ENCODE measurements around the gene CMSS1. TPM values are rescaled to one million over a fixed set of nuclear protein-coding genes. Genes with fewer than 3 reads are reported as not detected.
A peak's percentile ranks its signal among the peaks of the same experiment; 100 is the strongest.

CMSS1 gene
- total RNA-seq, 1 experiment from 2014 or later = 55.8 TPM

DNA sequence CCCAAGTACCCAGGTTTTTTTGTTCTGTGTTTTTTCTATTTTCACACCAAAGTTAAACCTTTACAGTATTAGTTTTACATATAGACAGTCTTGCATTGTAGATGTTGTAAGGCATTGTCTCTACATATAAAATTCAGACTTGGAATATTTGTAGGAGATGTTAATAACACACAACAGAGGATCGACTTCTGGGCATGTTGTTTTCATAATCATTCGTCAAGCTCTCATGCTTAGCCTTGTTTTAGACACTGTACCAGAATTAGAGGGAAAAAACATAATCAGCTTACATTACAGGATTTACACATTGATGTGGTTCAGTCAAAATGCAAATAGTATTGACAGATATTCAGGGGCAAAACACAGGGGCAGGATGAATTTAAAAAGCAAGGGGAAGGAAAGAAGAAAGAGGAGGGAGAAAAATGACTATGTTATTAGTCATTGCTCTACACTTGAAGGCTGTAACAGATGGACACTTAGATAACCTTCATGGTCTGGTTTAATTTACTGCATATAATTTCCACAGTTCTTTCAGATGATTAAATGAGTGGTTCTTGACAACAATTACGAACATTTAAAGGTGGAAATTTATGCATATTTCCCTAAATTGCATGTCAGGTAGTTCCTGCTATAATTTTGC, 7.5 kb downstream of the CMSS1 start:
- intact Hi-C loops (cut with micrococcal nuclease; ENCODE audit: unreplicated experiment) = no loop called here
- H3K36me3 Mint-ChIP-seq (ENCODE audit: insufficient read depth, unreplicated experiment) = no peaks in the 10 kb centered on the region
- DNase-seq = no peak
- BruUV-seq (replicated peaks) = no TSS peak
- H3K27me3 Mint-ChIP-seq (ENCODE audit: unreplicated experiment) = no peaks in the 10 kb centered on the region
- no peaks in the 10 kb centered on the region for H3K9me3 Mint-ChIP-seq (ENCODE audit: low read depth, unreplicated experiment)
- CTCF ChIA-PET = no interaction called here
- H3K4me1 Mint-ChIP-seq (ENCODE audit: low read depth, unreplicated experiment) = peaks cover 24% of the 10 kb centered on the region
- no peak for TF ChIP-seq CTCF (IDR thresholded peaks at IDR 0.05; ENCODE audit: unreplicated experiment)
- peak overlapping the region; percentile 50 for H3K4me3 Mint-ChIP-seq (ENCODE audit: low read depth, unreplicated experiment)
- H3K27ac Mint-ChIP-seq (ENCODE audit: unreplicated experiment) = peak overlapping the region; percentile 75

GRCh38 chr3:99829844-99830243, 12.2 kb downstream of the CMSS1 start:
- DNase-seq = no peak
- no TSS peak for BruUV-seq (replicated peaks)
- no peak overlapping the region for H3K27ac Mint-ChIP-seq (ENCODE audit: unreplicated experiment)
- intact Hi-C loops (cut with micrococcal nuclease; ENCODE audit: unreplicated experiment) = no loop called here
- no peaks in the 10 kb centered on the region for H3K9me3 Mint-ChIP-seq (ENCODE audit: low read depth, unreplicated experiment)
- no peak for TF ChIP-seq CTCF (IDR thresholded peaks at IDR 0.05; ENCODE audit: unreplicated experiment)
- CTCF ChIA-PET = no interaction called here
- H3K4me1 Mint-ChIP-seq (ENCODE audit: low read depth, unreplicated experiment) = peaks cover 7% of the 10 kb centered on the region
- H3K36me3 Mint-ChIP-seq (ENCODE audit: insufficient read depth, unreplicated experiment) = no peaks in the 10 kb centered on the region
- no peaks in the 10 kb centered on the region for H3K27me3 Mint-ChIP-seq (ENCODE audit: unreplicated experiment)
- H3K4me3 Mint-ChIP-seq (ENCODE audit: low read depth, unreplicated experiment) = no peak overlapping the region

GRCh38 chr3:99833617-99834205, 16.0 kb downstream of the CMSS1 start:
- Mint-ChIP-seq H3K4me3 (ENCODE audit: low read depth, unreplicated experiment) (no peak overlapping the region), H3K4me1 (ENCODE audit: low read depth, unreplicated experiment) (no peaks in the 10 kb centered on the region), H3K36me3 (ENCODE audit: insufficient read depth, unreplicated experiment) (no peaks in the 10 kb centered on the region), H3K9me3 (ENCODE audit: low read depth, unreplicated experiment) (no peaks in the 10 kb centered on the region), H3K27ac (ENCODE audit: unreplicated experiment) (no peak overlapping the region), H3K27me3 (ENCODE audit: unreplicated experiment) (no peaks in the 10 kb centered on the region)
- TF ChIP-seq CTCF (IDR thresholded peaks at IDR 0.05; ENCODE audit: unreplicated experiment) = no peak
- no TSS peak for BruUV-seq (replicated peaks)
- intact Hi-C loops (cut with micrococcal nuclease; ENCODE audit: unreplicated experiment) = loop anchor here (2.0 kb wide), 1 partner anchor 421 kb away; no protein-coding TSS in a partner anchor
- CTCF ChIA-PET = no interaction called here
- DNase-seq = no peak

DNA sequence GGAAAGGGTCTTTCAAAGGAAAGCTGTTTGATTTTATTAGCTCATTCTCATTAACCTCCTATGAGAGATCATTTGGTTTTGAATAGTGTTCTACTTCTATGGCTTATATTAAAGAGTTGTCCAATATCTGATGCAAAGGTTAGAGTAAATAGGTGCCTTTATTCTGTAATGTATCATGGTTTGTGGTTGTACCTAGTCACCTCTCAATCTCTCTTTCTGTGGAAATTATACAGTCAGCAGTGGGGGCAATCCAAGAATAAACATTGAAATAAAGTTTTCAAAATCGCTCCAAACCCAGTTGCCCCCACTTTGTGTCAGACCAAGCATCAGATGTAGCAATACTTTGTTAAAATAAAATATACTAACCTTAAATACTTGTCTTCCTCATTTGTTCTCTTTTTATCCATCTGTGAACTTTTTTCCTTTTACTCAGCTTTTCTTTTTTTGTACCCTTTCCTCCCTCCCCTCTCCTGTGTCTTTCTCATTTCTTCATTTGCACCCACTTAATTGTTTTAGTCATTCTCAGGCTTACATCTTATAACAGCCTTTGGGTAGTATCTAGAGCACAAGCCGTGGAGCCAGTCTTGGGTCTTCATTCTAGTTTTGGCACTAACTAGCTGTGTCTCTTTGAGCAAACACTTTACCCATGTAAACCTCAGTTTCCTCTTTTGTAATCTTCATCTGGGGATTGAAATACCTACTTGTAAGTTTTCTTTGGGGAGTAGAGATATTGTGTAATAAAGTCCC, 16.7 kb downstream of the CMSS1 start:
- Mint-ChIP-seq H3K4me3 (ENCODE audit: low read depth, unreplicated experiment) (no peak overlapping the region), H3K27me3 (ENCODE audit: unreplicated experiment) (no peaks in the 10 kb centered on the region), H3K36me3 (ENCODE audit: insufficient read depth, unreplicated experiment) (no peaks in the 10 kb centered on the region), H3K4me1 (ENCODE audit: low read depth, unreplicated experiment) (no peaks in the 10 kb centered on the region), H3K9me3 (ENCODE audit: low read depth, unreplicated experiment) (no peaks in the 10 kb centered on the region), H3K27ac (ENCODE audit: unreplicated experiment) (no peak overlapping the region)
- DNase-seq = no peak
- intact Hi-C loops (cut with micrococcal nuclease; ENCODE audit: unreplicated experiment) = no loop called here
- no TSS peak for BruUV-seq (replicated peaks)
- TF ChIP-seq CTCF (IDR thresholded peaks at IDR 0.05; ENCODE audit: unreplicated experiment) = no peak
- CTCF ChIA-PET = no interaction called here

Data from Calu3 (cell line).